Effector memory CD8-positive, alpha-beta T cell (primary cell): Measurements from ENCODE around the gene CAPN2.

Source experiments
- ATAC-seq: fragments of 150-1000 bp; cut with Tn5 transposase; replicated peaks from 2 replicates; pipeline ENCODE4 v1.10.0; 2021; ENCODE audit warnings: mild to moderate bottlenecking, moderate library complexity
- DNase-seq, 3 experiments: peaks; one replicate each; pipeline ENCODE4 v3.0.0; 2021
- H3K27ac Mint-ChIP-seq, 2 donors: one replicate each; pipeline ENCODE4 v1.8.0; 2022; ENCODE audit warnings: mild to moderate bottlenecking in 2 of 2, mixed read lengths in 2 of 2, moderate library complexity in 2 of 2
- H3K27me3 Mint-ChIP-seq, 2 donors: one replicate each; pipeline ENCODE4 v1.8.0; 2022; ENCODE audit warnings: mixed read lengths in 2 of 2
- H3K36me3 Mint-ChIP-seq: one replicate; pipeline ENCODE4 v1.8.0; 2022; ENCODE audit warnings: mild to moderate bottlenecking, moderate library complexity, mixed read lengths; ENCODE audit not compliant: insufficient read depth
- H3K4me1 Mint-ChIP-seq, 2 donors: one replicate each; pipeline ENCODE4 v1.8.0; 2022; ENCODE audit warnings: low read depth in 2 of 2, mixed read lengths in 2 of 2
- H3K4me3 Mint-ChIP-seq, 2 donors: one replicate each; pipeline ENCODE4 v1.8.0; 2022; ENCODE audit warnings: mild to moderate bottlenecking in 2 of 2, mixed read lengths in 2 of 2, moderate library complexity in 2 of 2
- H3K9me3 Mint-ChIP-seq, 2 donors: one replicate each; pipeline ENCODE4 v1.8.0; 2022; ENCODE audit warnings: mixed read lengths in 2 of 2

CAPN2 gene

DNA sequence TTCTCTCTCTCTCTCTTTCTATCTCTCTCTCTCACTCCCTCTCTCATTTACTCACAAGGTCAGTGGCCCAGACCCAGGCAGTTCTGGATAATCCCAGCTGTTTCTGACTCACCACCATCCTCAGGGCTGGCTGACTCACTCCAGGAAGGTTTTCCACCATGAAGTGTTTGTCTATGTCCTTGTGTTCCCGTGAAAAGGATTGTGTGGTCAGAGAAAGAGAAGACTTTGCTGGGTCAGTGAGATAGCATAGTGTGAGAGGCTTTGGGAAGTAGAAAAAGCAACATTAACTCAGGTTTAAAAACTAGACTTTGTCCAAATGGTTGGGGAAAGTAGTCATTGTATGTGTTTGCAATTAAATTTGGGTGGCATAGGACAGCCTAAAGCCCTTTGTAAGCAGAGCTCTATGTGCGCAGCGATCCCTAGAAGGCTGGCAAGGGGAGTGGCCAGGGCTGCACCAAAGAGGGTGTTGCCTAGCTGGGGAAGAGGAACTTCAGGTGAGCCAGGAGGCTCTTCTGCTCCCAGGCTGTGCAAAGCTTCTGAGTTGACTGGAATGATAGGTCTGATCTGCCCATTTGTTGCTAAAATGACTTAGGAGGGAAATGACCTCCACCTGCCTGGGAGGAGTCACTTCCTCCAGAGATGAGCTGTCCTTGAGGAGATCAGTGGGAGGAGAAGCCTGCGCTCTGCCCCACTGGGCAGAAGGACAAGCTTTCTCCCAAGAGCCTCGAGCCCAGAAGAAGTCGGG, 4.9 kb upstream of the CAPN2 start:
- peaks cover 14 to 18% of the 10 kb centered on the region in 2 donors for H3K4me1 Mint-ChIP-seq
- peaks cover 3% of the 10 kb centered on the region for H3K36me3 Mint-ChIP-seq
- DNase-seq (no peak), ATAC-seq (no peak)
- no peak overlapping the region for H3K27ac Mint-ChIP-seq
- H3K27me3 Mint-ChIP-seq, result no peaks in the 10 kb centered on the region
- H3K9me3 Mint-ChIP-seq, result no peaks in the 10 kb centered on the region
- H3K4me3 Mint-ChIP-seq, result no peak overlapping the region

DNA sequence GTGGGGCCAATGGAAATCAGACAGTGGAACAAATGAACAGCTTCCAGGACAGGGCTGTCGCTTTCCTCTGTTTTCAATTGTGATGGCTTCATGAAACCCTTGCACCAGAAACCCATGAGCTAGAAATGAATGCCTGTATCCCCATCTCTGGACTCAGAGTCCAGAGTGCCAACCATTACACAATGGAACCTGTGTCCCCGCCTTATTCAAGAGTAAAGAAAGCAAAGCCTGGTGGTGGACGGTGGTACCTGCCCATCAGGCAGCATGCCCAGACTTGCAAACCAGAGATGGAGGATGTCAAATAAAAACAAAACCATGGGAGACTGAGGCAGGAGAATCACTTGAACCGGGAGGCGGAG, 4.4 kb upstream of the CAPN2 start:
- H3K27ac Mint-ChIP-seq, result no peak overlapping the region

DNA sequence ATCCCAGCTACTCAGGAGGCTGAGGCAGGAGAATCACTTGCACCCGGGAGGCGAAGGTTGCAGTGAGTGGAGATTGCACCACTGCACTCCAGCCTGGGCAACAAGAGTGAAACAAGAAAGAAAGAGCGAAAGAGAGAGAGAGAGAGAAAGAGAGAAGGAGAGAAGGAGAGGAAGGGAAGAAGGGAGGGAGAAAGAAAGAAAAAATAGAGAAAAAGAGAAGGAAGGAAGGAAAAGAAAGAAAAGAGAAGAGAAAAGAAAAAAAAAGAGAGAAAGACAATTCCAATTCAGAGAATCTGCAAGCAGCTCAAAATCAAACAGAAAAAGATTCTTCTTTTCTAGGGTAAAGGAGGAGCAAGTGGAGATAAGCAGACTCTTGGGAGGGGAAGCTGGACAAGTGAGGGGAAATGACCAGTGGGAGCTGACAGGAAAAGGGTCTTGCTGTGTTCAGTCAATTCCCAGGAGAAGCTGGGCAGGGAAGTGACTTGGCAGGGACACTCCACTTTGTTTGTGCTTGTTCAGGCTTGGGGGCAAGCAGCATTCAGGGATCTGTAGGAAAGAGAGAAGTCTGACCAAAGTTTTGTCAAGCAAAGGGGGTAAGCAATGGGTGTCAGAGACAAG, 3.6 kb upstream of the CAPN2 start:
- Mint-ChIP-seq H3K27ac (no peak overlapping the region), H3K4me1 (peaks cover 24% of the 10 kb centered on the region in 2 donors), H3K36me3 (peaks cover 6% of the 10 kb centered on the region), H3K27me3 (no peaks in the 10 kb centered on the region), H3K4me3 (no peak overlapping the region), H3K9me3 (no peaks in the 10 kb centered on the region)
- ATAC-seq (no peak), DNase-seq (no peak)

More for the DNA sequence above, 4.4 kb upstream of the CAPN2 start:
- no peaks in the 10 kb centered on the region for H3K27me3 Mint-ChIP-seq
- ATAC-seq (no peak), DNase-seq (no peak)
- no peak overlapping the region for H3K4me3 Mint-ChIP-seq
- peaks cover 16 to 18% of the 10 kb centered on the region in 2 donors for H3K4me1 Mint-ChIP-seq
- no peaks in the 10 kb centered on the region for H3K9me3 Mint-ChIP-seq
- peaks cover 3% of the 10 kb centered on the region for H3K36me3 Mint-ChIP-seq

DNA sequence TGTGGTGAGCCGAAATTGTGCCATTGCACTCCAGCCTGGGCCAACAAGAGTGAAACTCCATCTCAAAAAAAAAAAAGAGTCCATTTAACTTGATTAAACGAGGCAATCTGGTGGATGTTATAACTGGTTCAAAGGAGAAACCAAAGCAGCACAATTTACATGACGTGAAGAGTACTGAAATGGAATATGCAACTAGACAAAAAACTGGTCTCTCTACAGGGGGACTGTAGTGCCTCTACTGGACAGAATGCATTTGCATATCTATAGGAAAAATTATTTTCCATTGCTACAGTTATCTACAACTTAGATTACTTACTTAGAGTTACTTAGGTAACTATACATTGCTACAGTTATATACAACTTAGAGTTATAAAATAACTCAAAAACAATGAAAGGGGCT, 2.7 kb upstream of the CAPN2 start:
- H3K9me3 Mint-ChIP-seq, result no peaks in the 10 kb centered on the region
- peaks cover 6% of the 10 kb centered on the region for H3K36me3 Mint-ChIP-seq
- peaks cover 27 to 30% of the 10 kb centered on the region in 2 donors for H3K4me1 Mint-ChIP-seq
- H3K27me3 Mint-ChIP-seq, result no peaks in the 10 kb centered on the region
- no peak for ATAC-seq
- H3K27ac Mint-ChIP-seq, result no peak overlapping the region
- H3K4me3 Mint-ChIP-seq, result no peak overlapping the region
- no peak for DNase-seq

DNA sequence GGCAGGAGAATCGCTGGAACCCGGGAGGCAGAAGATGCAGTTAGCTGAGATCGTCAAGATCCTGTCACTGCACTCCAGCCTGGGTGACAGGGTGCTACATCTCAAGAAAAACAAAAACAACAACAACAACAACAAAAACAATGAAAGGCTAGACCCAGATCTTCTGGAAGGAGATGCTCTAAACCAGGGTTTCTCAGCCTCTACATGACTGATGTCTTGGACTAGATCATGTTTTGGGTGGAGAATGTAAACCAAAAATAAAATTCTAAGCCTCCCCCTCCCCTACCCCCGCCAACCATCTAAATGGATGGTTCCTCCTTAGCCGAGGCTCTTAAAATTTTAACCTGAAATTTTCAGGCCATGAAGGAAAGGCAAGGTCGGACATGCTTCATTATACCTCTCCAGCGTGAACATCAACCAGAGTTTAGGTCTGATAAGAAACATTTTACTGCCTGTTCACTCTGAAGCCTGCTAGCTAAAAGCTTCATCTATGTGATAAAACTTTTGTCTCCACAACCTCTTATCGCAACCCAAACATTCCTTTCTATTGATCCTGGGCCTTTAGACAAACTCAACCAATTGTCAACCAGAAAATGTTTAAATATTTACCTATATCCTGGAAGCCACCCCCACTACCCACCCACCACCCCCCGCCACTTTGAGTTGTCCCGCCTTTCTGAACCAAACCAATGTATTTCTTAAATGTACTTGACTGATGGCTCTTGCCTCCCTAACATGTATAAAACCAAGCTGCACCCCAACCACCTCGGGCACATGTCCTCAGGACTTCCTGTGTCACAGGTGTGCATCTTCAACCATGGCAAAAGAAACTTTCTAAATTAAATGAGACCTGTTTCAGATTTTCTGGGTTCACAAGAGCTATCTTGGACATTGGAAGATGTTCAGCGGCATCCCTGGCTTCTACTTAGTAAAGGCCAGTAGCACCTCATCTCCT, 1.9 kb upstream of the CAPN2 start:
- Mint-ChIP-seq H3K27me3 (no peaks in the 10 kb centered on the region), H3K9me3 (no peaks in the 10 kb centered on the region), H3K4me3 (peak overlapping the region in 1 of 2 donors; percentile 75), H3K36me3 (peaks cover 8% of the 10 kb centered on the region), H3K27ac (peak overlapping the region; percentile 71 to 93), H3K4me1 (peaks cover 36 to 38% of the 10 kb centered on the region in 2 donors)
- ATAC-seq (no peak), DNase-seq (no peak)

DNA sequence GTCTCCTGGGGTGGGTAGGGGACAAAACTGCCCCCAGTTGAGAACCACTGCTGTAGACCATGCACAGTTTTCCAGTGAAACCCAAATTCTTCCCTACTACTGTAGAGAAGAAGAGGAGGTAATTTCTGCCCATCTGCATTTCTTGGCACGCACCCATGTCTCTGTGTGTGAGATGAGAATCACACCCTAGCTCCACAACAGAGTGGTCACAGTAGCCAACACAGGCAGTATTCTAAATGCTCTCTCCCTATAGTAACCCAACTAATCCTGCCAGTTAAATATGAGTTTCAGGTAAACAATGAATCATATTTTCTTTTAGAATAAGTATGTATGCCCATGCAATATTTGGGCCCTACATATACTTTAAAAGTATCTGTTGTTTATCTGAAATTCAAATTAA, 1.2 kb upstream of the CAPN2 start:
- peak overlapping the region; percentile 71 to 93 for H3K27ac Mint-ChIP-seq
- peak overlapping the region; percentile 60 to 75 for H3K4me3 Mint-ChIP-seq
- no peaks in the 10 kb centered on the region for H3K9me3 Mint-ChIP-seq
- DNase-seq, result no peak
- H3K36me3 Mint-ChIP-seq, result peaks cover 8% of the 10 kb centered on the region
- no peak for ATAC-seq
- H3K27me3 Mint-ChIP-seq, result no peaks in the 10 kb centered on the region
- peaks cover 41 to 46% of the 10 kb centered on the region in 2 donors for H3K4me1 Mint-ChIP-seq

DNA sequence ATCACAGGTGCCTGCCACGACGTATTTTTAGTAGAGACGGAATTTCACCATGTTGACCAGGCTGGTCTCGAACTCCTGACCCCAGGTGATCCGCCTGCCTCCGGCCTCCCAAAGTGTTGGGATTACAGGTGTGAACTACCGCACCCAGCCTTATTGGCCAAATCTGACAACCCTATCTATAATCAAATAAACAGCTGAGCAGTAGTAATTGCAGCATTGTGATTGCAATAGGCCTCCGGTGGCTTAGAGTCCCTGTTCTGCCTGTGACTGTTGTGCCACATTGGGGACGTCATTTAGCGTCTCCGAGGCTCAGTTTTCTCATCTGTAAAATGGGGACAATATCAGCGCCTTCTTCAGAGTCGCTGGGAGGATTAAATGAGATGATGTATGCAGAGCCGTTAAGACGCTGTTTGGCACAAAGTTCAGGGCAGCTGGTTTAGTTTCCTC, 569 bp upstream of the CAPN2 start:
- ATAC-seq, result peak; percentile 0
- peaks cover 47 to 52% of the 10 kb centered on the region in 2 donors for H3K4me1 Mint-ChIP-seq
- H3K9me3 Mint-ChIP-seq, result no peaks in the 10 kb centered on the region
- H3K27ac Mint-ChIP-seq, result peak overlapping the region; percentile 71 to 93
- DNase-seq, result no peak
- no peaks in the 10 kb centered on the region for H3K27me3 Mint-ChIP-seq
- peak overlapping the region; percentile 60 to 75 for H3K4me3 Mint-ChIP-seq
- peaks cover 9% of the 10 kb centered on the region for H3K36me3 Mint-ChIP-seq

DNA sequence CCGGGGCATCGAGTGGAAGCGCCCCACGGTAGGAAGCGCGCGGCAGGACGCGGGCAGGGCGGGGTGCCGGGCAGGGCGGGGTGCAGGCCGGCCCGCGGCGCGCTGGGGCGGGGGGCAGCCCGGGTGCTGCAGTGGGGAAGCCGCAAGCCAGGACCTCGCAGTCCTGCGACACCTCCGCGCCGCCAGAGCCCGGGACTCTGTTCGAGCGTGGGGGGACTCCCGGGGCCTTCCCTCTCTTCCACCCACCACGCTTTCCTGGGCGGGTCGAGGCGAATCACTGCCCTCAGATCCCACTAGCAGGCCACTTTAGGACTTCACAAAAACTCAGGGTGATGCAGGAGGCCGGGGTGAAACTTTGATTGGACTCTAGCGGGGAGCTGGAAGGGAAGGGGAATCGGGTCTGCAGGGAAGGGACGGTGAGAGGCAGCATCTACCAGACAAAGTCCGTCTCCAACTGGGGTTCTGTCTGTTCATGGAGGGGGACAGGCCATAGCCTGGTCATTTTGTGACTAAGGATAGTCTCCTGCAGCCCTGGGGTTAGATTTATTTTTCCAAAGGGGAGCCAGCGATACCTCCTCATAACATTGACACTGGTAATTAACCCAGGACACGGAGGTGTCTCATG, 623 bp downstream of the CAPN2 start:
- DNase-seq (peak in 2 of 3 experiments; percentile 27 to 43), ATAC-seq (peak; percentile 48)
- Mint-ChIP-seq H3K27me3 (no peaks in the 10 kb centered on the region), H3K36me3 (peaks cover 19% of the 10 kb centered on the region), H3K27ac (peak overlapping the region; percentile 94 to 95), H3K4me1 (peaks cover 58 to 59% of the 10 kb centered on the region in 2 donors), H3K9me3 (no peaks in the 10 kb centered on the region), H3K4me3 (peak overlapping the region; percentile 89 to 93)

DNA sequence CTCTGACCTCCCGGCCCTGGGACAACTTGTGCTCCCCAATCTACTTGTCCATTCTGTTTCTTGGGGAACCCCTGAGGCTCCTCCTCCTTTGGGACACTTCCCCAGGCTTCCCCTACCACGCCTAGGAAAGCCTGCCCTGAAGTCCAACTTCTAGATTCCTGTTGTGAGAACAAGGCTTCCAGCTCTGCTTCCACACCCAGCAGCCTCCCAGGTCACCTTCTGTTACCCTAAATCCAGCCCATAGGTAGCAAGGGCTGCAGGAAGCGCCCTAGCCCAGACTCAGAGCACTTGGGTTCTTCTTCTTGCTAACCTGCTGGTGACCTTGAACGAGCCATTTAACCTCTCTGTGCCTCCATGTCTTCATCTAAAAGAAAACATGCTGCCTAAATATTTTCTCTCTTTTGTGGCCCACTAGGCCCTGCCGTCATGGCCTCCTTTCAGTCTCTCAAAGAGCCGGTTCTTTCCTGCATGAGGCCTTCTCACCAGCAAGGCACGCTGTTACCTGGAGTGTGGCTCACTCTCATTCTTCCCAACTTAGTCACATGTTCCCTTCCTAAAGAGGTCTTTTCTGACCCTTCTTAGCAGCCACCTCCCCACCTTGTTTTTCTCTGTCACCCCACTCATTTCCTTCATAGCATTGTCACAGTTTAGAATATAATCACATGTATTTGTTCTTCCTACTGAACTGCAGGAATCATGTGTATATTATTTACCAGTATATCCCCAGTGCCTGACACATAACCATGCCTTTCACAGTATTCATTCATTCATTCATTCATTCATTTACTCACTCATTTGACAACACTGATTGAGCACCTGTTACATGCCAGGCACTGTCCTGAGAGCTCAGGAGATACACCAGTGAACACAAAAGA, 1.4 kb downstream of the CAPN2 start:
- ATAC-seq (no peak), DNase-seq (peak in 1 of 3 experiments; percentile 24)
- Mint-ChIP-seq H3K4me1 (peaks cover 59 to 68% of the 10 kb centered on the region in 2 donors), H3K4me3 (peak overlapping the region; percentile 89 to 93), H3K36me3 (peaks cover 26% of the 10 kb centered on the region), H3K9me3 (no peaks in the 10 kb centered on the region), H3K27me3 (no peaks in the 10 kb centered on the region), H3K27ac (peak overlapping the region; percentile 94 to 95)

DNA sequence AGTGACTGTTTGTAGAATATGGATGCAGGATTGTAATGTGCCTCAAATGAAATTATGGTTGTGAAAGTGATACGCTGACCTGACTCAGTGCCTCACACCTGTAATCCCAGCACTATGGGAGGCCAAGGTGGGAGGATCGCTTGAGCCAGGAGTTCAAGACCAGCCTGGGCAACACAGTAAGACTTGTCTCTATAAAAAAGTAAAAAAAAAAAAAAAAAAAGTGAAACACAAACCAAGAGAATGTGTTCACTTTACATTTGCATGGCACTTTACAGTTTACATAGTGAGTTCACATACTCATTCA, 2.0 kb downstream of the CAPN2 start:
- H3K27me3 Mint-ChIP-seq, result no peaks in the 10 kb centered on the region
- DNase-seq, result no peak
- H3K27ac Mint-ChIP-seq, result peak overlapping the region; percentile 94 to 95
- H3K36me3 Mint-ChIP-seq, result peaks cover 32% of the 10 kb centered on the region
- peaks cover 59 to 69% of the 10 kb centered on the region in 2 donors for H3K4me1 Mint-ChIP-seq
- no peaks in the 10 kb centered on the region for H3K9me3 Mint-ChIP-seq
- no peak for ATAC-seq
- H3K4me3 Mint-ChIP-seq, result peak overlapping the region; percentile 89 to 93

DNA sequence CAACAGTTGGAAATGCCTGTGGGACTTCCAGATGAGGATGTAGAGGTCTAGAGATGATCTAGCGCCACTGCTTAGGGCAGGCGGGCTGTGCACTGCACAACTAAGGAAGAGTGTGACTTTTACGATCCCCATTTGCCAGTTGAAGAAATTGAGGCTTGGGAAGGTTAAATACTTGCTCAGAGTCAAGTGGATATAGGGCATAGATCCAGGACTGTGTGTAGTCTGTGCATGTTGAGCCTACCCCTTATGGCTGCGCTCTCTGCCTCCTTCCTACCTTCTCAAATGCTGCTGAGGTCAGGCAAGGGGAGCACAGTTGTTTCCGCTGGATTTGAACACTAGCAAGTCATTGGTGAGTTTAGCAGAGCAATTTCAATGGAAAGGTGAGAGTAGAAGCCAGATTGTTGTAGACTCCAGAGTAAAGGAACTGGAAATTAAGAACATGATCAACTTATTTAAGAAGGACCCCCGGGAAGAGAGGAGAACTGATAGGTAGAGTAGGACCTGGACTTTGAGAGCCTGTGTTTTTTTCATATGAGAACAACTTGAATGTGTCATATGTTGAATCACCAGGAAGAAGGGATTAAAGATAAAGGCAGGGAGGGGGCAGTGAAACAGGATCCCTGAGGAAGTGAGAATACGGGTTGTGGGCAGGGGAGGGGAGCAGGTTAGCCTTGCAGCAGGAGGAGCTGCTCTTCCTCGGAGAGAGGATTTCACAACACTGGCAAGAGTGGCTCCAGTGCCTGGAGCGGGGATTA, 2.7 kb downstream of the CAPN2 start:
- peaks cover 38% of the 10 kb centered on the region for H3K36me3 Mint-ChIP-seq

More for the DNA sequence above, 2.7 kb downstream of the CAPN2 start:
- Mint-ChIP-seq H3K27me3 (no peaks in the 10 kb centered on the region), H3K27ac (peak overlapping the region; percentile 94 to 95), H3K4me1 (peaks cover 59 to 69% of the 10 kb centered on the region in 2 donors), H3K9me3 (no peaks in the 10 kb centered on the region), H3K4me3 (peak overlapping the region; percentile 89 to 93)
- DNase-seq, result no peak
- no peak for ATAC-seq
